GM18907 (cell line): Measurements from ENCODE around the gene BAIAP2.
"Not testable (repeated sequence)": the region's sequence is repeated elsewhere in the genome, so short reads cannot be mapped to it uniquely, and the experiment has no call there.

Experiments used
- ATAC-seq: cut with Tn5 transposase; IDR thresholded peaks from one replicate; pipeline ENCODE4 v1.9.1; 2021; ENCODE audit warnings: mild to moderate bottlenecking, moderate library complexity; ENCODE audit not compliant: unreplicated experiment

BAIAP2 gene

GRCh38 chr17:81066072-81066471, 31.1 kb downstream of the BAIAP2 start:
- no peak for ATAC-seq

GRCh38 chr17:81066771-81067315, 31.9 kb downstream of the BAIAP2 start:
- no peak for ATAC-seq

- ATAC-seq = no peak
Measured at GRCh38 chr17:81067391-81067811, 32.5 kb downstream of the BAIAP2 start.

GRCh38 chr17:81068411-81069134, 33.6 kb downstream of the BAIAP2 start:
- no peak for ATAC-seq

- ATAC-seq = no peak
Measured at GRCh38 chr17:81069135-81069645, 34.2 kb downstream of the BAIAP2 start.

GRCh38 chr17:81070541-81071246, 35.7 kb downstream of the BAIAP2 start:
- ATAC-seq = no peak

- no peak for ATAC-seq
Measured at GRCh38 chr17:81071761-81072741, 37.1 kb downstream of the BAIAP2 start.

- no peak for ATAC-seq
Measured at GRCh38 chr17:81073967-81074839, 39.3 kb downstream of the BAIAP2 start.

- no peak for ATAC-seq
Measured at GRCh38 chr17:81074875-81075274, 39.9 kb downstream of the BAIAP2 start.

- no peak for ATAC-seq
Measured at GRCh38 chr17:81075307-81075706, 40.4 kb downstream of the BAIAP2 start.

GRCh38 chr17:81076141-81076679, 41.3 kb downstream of the BAIAP2 start:
- no peak for ATAC-seq

GRCh38 chr17:81078026-81078913, 43.3 kb downstream of the BAIAP2 start:
- ATAC-seq = not testable (repeated sequence)

GRCh38 chr17:81080019-81080418, 45.1 kb downstream of the BAIAP2 start:
- no peak for ATAC-seq

- no peak for ATAC-seq
Measured at GRCh38 chr17:81081222-81082176, 46.5 kb downstream of the BAIAP2 start.

GRCh38 chr17:81082177-81083073, 47.5 kb downstream of the BAIAP2 start:
- ATAC-seq = no peak

- no peak for ATAC-seq
Measured at GRCh38 chr17:81083125-81083765, 48.3 kb downstream of the BAIAP2 start.
